ENCODE results near the gene CRIP2. TPM values are rescaled to one million over a fixed set of nuclear protein-coding genes. Genes with fewer than 3 reads are reported as not detected.

CRIP2 gene
- total RNA-seq, 2 donors from 2014 or later: 65.9 to 96.6 TPM

GRCh38 chr14:105449276-105450122 is 25.1 kb upstream of the CRIP2 start:
- no peak for ATAC-seq
- 90 to 92% methylated on average over 14 to 46 of the region's 47 CpGs for whole genome bisulfite sequencing, 2 donors
- intact Hi-C loops (cut with DNase I): no loop called here

DNA sequence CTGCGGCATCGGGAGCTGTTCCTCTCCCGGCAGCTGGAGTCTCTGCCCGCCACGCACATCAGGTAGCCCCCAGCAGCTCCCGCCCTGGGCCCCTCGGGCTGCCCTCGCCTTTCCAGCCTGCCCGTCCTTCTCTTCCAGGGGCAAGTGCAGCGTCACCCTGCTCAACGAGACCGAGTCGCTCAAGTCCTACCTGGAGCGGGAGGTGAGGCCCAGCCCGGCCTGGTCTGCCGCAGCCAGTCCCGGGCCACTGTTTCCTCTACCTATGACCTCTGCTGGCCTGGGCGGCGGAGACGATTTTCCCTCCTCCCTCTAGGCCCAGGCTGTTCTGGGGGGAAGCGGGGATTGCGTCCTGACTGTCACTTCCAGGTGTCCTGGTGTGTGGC is 24.5 kb upstream of the CRIP2 start:
- peaks cover 11% of the 10 kb centered on the region for H3K4me1 ChIP-seq
- intact Hi-C loops (cut with DNase I): no loop called here

More at GRCh38 chr14:105449276-105450122, 25.1 kb upstream of the CRIP2 start:
- Histone ChIP-seq H3K27ac (no peak overlapping the region), H3K4me3 (no peak overlapping the region), H3K9me3 (no peaks in the 10 kb centered on the region), H3K4me1 (peaks cover 11% of the 10 kb centered on the region), H3K27me3 (no peaks in the 10 kb centered on the region), H3K36me3 (replicated peaks in 1 of 2; ENCODE audit: insufficient read depth in 1 of 2, low read depth in 2 of 2) (peaks cover 0 to 4% of the 10 kb centered on the region in 2 donors)
- TF ChIP-seq POLR2A (IDR thresholded peaks at IDR 0.05): no peak
- TF ChIP-seq, protein P1, sequence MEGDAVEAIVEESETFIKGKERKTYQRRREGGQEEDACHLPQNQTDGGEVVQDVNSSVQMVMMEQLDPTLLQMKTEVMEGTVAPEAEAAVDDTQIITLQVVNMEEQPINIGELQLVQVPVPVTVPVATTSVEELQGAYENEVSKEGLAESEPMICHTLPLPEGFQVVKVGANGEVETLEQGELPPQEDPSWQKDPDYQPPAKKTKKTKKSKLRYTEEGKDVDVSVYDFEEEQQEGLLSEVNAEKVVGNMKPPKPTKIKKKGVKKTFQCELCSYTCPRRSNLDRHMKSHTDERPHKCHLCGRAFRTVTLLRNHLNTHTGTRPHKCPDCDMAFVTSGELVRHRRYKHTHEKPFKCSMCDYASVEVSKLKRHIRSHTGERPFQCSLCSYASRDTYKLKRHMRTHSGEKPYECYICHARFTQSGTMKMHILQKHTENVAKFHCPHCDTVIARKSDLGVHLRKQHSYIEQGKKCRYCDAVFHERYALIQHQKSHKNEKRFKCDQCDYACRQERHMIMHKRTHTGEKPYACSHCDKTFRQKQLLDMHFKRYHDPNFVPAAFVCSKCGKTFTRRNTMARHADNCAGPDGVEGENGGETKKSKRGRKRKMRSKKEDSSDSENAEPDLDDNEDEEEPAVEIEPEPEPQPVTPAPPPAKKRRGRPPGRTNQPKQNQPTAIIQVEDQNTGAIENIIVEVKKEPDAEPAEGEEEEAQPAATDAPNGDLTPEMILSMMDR (IDR thresholded peaks at IDR 0.05): no peak
- DNase-seq: no peak

GRCh38 chr14:105450864-105451720 is 23.5 kb upstream of the CRIP2 start:
- peaks cover 11% of the 10 kb centered on the region for H3K4me1 ChIP-seq
- H3K27me3 ChIP-seq: no peaks in the 10 kb centered on the region
- H3K9me3 ChIP-seq: no peaks in the 10 kb centered on the region
- H3K4me3 ChIP-seq: no peak overlapping the region
- DNase-seq (no peak), ATAC-seq (no peak)
- TF ChIP-seq, protein P1 (IDR thresholded peaks at IDR 0.05): no peak
- no peak for TF ChIP-seq POLR2A (IDR thresholded peaks at IDR 0.05)
- WGBS, 2 donors: 91 to 93% methylated on average over 5 to 28 of the region's 29 CpGs
- intact Hi-C loops (cut with DNase I): no loop called here
- H3K27ac ChIP-seq: no peak overlapping the region
- peaks cover 0 to 7% of the 10 kb centered on the region in 2 donors for H3K36me3 ChIP-seq (replicated peaks in 1 of 2; ENCODE audit: insufficient read depth in 1 of 2, low read depth in 2 of 2)

More for the DNA sequence above, 24.5 kb upstream of the CRIP2 start:
- TF ChIP-seq POLR2A (IDR thresholded peaks at IDR 0.05): no peak
- TF ChIP-seq, protein P1 (IDR thresholded peaks at IDR 0.05): no peak
- Histone ChIP-seq H3K27ac (no peak overlapping the region), H3K4me3 (no peak overlapping the region), H3K27me3 (no peaks in the 10 kb centered on the region), H3K9me3 (no peaks in the 10 kb centered on the region), H3K36me3 (replicated peaks in 1 of 2; ENCODE audit: insufficient read depth in 1 of 2, low read depth in 2 of 2) (peaks cover 0 to 6% of the 10 kb centered on the region in 2 donors)
- DNase-seq (no peak), ATAC-seq (no peak)
- WGBS, 2 donors: 86% methylated on average over 16 to 22 of the region's 22 CpGs

DNA sequence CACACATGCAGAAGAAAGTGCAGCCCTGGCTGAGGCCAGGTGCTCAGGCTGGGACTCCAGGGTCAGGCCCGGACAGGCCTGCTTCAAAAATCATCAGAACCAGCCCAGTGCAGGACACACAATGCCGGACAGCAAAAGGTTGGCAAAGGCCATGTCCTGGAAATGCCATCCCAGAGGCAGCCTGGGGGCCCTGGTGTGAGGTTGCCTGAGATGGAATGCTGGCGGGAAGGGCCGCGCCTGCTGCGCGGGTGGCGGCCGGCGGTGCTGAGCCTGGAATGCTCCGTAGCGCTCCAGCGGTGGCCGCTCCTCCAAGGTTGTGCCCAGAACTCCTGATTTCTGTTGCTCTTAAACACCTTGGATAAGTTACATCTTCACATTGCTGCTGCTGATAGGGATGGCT is 21.7 kb upstream of the CRIP2 start:
- Histone ChIP-seq H3K4me3 (no peak overlapping the region), H3K9me3 (no peaks in the 10 kb centered on the region), H3K36me3 (replicated peaks in 1 of 2; ENCODE audit: insufficient read depth in 1 of 2, low read depth in 2 of 2) (peaks cover 0 to 7% of the 10 kb centered on the region in 2 donors), H3K27ac (no peak overlapping the region), H3K4me1 (peaks cover 11% of the 10 kb centered on the region), H3K27me3 (no peaks in the 10 kb centered on the region)
- intact Hi-C loops (cut with DNase I): no loop called here
- DNase-seq (no peak), ATAC-seq (no peak)
- 83 to 93% methylated on average over 1 to 14 of the region's 14 CpGs for WGBS, 2 donors
- no peak for TF ChIP-seq POLR2A (IDR thresholded peaks at IDR 0.05)
- TF ChIP-seq, protein P1 (IDR thresholded peaks at IDR 0.05): no peak

Data from body of pancreas (tissue), 4 donors.